GM19328 (cell line): Measurements from ENCODE around the gene DENND1C.

Source experiments
- ATAC-seq: cut with Tn5 transposase; IDR thresholded peaks from one replicate; pipeline ENCODE4 v1.9.1; 2021; ENCODE audit warnings: mild to moderate bottlenecking, moderate library complexity; ENCODE audit not compliant: unreplicated experiment

Gene DENND1C

DNA sequence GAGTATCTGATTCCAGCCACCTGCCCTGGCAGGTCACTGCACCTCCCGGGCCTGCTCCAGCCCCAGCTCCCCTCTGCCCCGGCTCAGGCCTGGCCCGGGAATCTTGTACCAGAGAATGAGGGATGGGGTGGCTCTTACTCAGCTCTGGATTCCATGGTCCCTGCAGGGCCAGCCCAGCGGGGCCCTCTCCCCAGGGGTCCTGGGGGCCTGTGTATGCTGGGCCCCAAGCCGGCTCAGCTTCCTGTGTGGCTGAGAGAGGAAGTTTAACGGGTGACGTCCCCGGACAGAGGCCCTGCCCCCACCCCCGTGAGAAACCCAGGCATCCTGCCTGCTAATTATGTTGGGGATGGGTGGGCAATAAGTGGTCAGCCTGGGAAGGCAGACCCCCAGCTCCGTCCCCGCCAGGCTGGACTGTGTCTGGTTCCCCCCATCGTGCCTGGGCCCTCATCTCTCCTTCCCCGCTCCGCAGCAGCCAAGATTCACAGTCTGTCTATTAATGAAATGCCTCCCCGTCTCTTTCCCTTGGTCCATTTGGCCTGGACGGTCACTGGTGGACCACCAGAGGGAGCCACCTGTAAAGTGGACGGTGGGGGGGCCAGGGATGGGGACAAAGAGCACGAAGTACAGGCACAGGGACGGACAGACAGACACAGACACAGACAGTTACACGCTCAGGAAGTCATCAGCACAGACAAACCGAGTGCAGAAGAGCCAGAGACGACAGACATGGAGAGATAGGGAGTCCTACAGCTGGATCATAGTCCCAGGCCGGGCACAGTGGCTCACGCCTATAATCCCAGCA is at the start of gene DENND1C:
Gene DENND1C, minus strand, starts transcription at position 247 of the 802 bp plus-strand sequence. Its CDS starts 92 bp downstream, at position 155.
- ATAC-seq = peak; percentile 50

GRCh38 chr19:6530386-6531162 is 49.0 kb upstream of the DENND1C start, which contains the start of gene TNFSF9:
Gene TNFSF9 (plus strand): TSS chr19:6531026. CDS start chr19:6531037, 11 bp downstream.
- ATAC-seq = peak; percentile 35

GRCh38 chr19:6529937-6530385 is 48.4 kb upstream of the DENND1C start:
- ATAC-seq = no peak

DNA sequence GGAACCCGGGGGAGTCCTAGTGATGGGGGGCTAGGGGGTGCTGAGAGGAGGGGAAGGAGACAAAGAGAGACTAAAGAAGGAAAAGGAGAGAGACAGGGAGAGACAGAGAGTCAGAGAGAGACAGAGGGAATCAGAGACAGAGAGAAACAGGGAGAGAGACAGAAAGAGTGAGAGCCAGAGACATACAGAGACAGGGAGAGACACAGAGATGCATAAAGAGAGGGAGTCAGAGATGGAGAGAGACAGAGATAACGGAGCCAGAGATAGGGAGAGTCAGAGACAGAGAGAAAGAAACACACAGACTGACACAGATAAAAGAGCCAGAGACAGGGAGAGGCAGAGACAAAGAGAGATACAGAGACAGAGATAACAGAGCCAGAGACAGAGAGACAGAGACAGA is 47.8 kb upstream of the DENND1C start:
- no peak for ATAC-seq

DNA sequence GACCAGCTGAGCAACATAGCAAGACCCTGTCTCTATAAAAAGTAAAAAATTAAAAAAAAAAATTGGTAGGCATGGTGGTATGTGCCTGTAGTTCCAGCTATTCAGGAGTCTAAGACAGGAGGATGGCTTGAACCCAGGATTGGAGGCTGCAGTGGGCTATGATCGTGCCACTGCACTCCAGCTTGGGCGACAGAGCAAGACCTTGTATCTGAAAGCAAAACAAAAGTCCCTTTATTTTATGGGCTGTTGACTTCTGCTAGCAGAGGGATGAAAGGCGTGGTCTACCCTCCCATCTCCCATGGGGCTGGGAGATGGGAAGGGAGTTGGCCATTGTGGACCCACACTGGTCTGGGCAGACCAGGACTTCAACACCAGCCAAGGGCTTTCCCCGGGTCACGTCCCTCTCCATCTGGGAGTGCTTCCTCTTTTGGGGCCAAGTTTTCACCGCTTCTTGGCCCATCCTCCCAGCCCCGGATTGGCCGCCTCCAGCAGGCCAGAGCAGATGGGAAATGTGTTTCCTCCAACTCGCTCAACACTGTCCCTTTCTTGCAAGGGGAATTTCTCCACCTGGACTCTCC is 47.0 kb upstream of the DENND1C start:
- ATAC-seq = no peak

GRCh38 chr19:6527893-6528543 is 46.4 kb upstream of the DENND1C start:
- ATAC-seq = no peak

GRCh38 chr19:6524311-6524710 is 42.7 kb upstream of the DENND1C start:
- ATAC-seq = no peak

GRCh38 chr19:6522712-6523111 is 41.1 kb upstream of the DENND1C start:
- no peak for ATAC-seq

GRCh38 chr19:6521718-6522646 is 40.4 kb upstream of the DENND1C start:
- ATAC-seq = peak; percentile 41

DNA sequence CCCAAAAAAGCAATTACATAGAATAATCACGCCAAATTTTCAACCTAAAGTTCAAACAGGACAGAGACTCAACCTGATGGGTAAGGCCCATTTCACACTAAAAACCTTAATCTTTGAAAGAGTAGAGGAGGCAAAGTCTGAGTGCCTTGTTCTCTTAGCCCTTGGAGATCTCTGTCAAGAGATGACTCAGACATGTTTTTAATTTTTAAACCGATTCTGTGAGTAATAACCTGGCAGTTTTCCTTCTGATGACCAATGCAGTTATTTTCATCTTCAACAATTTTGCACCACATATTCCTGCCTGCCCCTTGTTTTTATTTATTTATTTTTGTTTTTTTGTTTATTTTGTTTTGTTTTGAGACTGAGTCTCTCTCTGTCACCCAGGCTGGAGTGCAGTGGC is 37.7 kb upstream of the DENND1C start:
- ATAC-seq = no peak

- ATAC-seq = no peak
Measured at GRCh38 chr19:6518145-6518911, 36.7 kb upstream of the DENND1C start.

- no peak for ATAC-seq
Measured at GRCh38 chr19:6516659-6517291, 35.2 kb upstream of the DENND1C start.

GRCh38 chr19:6516018-6516658 is 34.6 kb upstream of the DENND1C start:
- ATAC-seq = no peak

DNA sequence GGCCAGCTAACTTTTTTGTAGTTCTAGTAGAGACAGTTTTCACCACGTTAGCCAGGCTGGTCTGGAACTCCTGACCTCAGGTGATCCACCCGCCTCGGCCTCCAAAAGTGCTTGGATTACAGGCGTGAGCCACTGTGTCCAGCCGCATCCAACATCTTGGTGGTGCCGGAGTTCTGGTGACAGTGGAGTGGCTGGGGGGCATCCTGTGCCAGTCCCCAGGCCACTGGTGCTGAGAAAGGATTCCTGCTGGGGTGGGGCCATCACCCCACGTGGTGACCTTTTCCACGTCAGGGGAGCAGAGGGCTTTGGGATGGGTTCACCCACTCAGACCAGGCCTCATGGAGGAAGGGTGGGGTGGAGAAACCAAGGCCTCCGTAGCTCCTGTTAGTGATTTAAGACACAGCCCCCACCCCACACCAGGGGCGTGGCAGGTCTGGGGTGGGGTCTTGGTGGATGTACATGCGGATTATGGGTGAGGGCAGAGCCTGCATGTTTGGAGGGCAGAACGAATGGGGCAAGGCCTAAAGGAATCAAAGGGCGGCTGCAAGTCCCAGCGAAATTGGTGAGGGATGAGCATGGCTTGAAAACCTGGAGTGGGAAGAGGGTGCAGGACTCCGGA is 33.4 kb upstream of the DENND1C start:
- no peak for ATAC-seq

DNA sequence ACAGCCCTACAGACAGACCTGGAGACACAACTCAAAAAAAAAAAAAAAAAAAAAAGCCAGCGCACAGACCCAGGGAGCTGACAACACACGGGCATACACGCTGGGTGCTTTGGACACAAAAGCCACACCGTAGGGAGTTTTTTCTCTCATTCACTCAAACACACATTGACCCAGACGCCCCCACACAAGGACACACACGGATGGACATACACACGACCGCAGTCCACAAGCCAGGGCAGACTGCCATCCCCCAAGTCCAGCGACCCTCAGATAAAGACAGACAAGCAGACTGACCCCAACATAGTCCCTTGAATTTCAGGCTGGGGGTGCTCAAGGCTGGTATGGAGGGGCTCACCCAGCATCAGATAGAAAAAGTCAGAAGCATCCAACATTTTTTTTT is 32.5 kb upstream of the DENND1C start:
- ATAC-seq = no peak

DNA sequence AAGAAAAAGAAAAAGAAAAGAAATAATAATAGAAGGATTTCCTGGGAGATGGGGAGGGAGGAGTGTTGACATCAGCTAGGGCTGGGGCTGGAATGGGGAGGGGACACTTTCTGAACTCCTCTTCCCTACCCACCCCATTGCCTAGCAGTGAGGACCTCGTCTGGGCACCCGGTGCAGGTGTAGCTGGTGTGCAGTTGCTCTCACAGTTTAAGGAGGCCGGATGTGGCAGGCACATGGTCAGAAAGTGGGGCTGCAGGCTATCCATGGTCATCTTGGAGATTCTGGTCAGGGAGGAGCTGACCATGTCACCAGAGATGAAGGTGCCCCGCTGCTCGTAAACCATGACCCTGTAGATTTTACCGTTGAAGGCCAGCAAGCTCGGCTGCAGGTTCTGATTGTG is 29.0 kb upstream of the DENND1C start:
- ATAC-seq = no peak

DNA sequence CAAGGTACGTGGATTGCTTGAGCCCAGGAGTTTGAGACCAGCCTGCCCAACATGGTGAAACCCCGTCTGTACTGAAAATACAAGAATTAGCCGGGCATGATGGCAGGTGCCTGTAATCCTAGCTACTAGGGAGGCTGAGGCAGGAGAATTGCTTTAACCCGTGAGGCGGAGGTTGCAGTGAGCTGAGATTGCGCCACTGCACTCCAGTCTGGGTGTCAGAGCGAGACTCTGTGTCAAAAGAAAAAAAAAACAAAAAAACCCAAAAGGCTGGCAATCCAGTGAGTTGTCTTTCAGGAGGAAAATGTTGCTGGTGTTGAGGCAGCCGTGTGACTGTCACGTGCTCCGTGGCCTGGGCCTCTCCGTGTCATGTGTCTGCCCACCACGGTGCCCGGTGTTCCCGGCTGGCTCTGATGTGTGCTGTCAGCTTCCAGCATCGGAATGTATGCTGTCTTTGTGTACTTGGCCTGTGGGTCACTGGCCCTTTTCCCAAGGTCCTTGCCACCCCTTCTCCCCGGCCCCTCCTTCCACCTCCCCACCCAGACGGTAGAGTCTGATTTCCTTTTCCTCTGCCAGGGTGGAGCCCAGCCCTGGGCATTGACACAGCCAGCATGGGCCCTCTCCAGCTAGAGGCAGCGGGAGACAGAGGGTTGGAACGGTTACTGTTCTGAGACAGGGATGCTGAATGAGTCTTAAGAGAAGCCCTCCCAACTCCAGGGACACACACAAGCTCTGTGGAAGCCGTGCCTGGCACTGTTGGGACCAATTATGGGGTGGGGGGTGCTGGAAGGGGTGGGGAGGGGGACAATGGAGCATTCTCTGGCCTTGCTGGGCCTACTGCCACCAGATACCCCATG is 27.8 kb upstream of the DENND1C start:
- no peak for ATAC-seq
